Keratinocyte (primary cell): Measurements from ENCODE around the gene LRP1B. TPM values are rescaled to one million over a fixed set of nuclear protein-coding genes. Genes with fewer than 3 reads are reported as not detected.

Source experiments
- DNase-seq: peaks from one replicate; pipeline ENCODE4 v3.0.0-alpha.2; 2011; ENCODE audit warnings: low read depth, missing footprints, low spot score
- FAIRE-seq: peaks from 2 replicates; lab custom pipeline; 2011; peaks lifted over from hg19 to GRCh38; lab: Jason Lieb, UNC
- H2AFZ ChIP-seq: 2 replicates; pipeline ENCODE4 v1.6.0; 2012; ENCODE audit warnings: low read length, control low read depth, inconsistent platforms; ENCODE audit not compliant: control insufficient read depth
- H3K27ac ChIP-seq: 2 replicates; pipeline ENCODE4 v1.5.1; 2011; ENCODE audit warnings: low read length; ENCODE audit not compliant: control insufficient read depth, insufficient read depth
- H3K27me3 ChIP-seq: 3 replicates; pipeline ENCODE4 v1.6.0; 2011; ENCODE audit warnings: low read length; ENCODE audit not compliant: control insufficient read depth, insufficient read depth; ENCODE audit errors: extremely low read depth
- H3K36me3 ChIP-seq, 2 experiments: 2 replicates in 1 of 2; 3 replicates in 1 of 2; pipeline ENCODE4 v1.5.1; 2011; ENCODE audit warnings: low read length in 2 of 2, mild to moderate bottlenecking in 1 of 2; ENCODE audit not compliant: control insufficient read depth in 2 of 2, insufficient read depth in 2 of 2; ENCODE audit errors: extremely low read depth in 1 of 2
- H3K4me1 ChIP-seq: 3 replicates; pipeline ENCODE4 v1.5.1; 2011; ENCODE audit warnings: low read length; ENCODE audit not compliant: control insufficient read depth, insufficient read depth; ENCODE audit errors: extremely low read depth
- H3K4me2 ChIP-seq: 3 replicates; pipeline ENCODE4 v1.6.0; 2011; ENCODE audit warnings: low read depth, low read length; ENCODE audit not compliant: control insufficient read depth, insufficient read depth; ENCODE audit errors: extremely low read depth
- H3K4me3 ChIP-seq, 3 experiments: fragments of 200-600 bp in 1 of 3; sonication (generic) in 1 of 3; 2 replicates in 2 of 3; 3 replicates in 1 of 3; pipeline ENCODE4 v1.5.1; 2011 to 2016; ENCODE audit warnings: low read length in 3 of 3, mild to moderate bottlenecking in 3 of 3, control low read depth in 2 of 3, inconsistent platforms in 1 of 3, low read depth in 1 of 3, mixed read lengths in 1 of 3, mixed run types in 1 of 3, moderate library complexity in 1 of 3; ENCODE audit not compliant: control insufficient read depth in 2 of 3, insufficient read depth in 2 of 3; ENCODE audit errors: extremely low read depth in 1 of 3
- H3K79me2 ChIP-seq: 2 replicates; pipeline ENCODE4 v1.6.0; 2012; ENCODE audit warnings: low read length; ENCODE audit not compliant: control insufficient read depth, insufficient read depth
- H3K9ac ChIP-seq: 3 replicates; pipeline ENCODE4 v1.6.0; 2011; ENCODE audit warnings: low read length; ENCODE audit not compliant: control insufficient read depth, insufficient read depth; ENCODE audit errors: extremely low read depth
- H3K9me1 ChIP-seq: 3 replicates; pipeline ENCODE4 v1.6.0; 2011; ENCODE audit warnings: low read length; ENCODE audit not compliant: control insufficient read depth, insufficient read depth; ENCODE audit errors: extremely low read depth
- H3K9me3 ChIP-seq: 2 replicates; pipeline ENCODE4 v1.5.1; 2012; ENCODE audit warnings: low read depth, low read length; ENCODE audit not compliant: control insufficient read depth
- H4K20me1 ChIP-seq: 3 replicates; pipeline ENCODE4 v1.6.0; 2011; ENCODE audit warnings: low read length; ENCODE audit not compliant: control insufficient read depth, insufficient read depth; ENCODE audit errors: extremely low read depth
- EZH2 ChIP-seq: IDR thresholded peaks from one replicate; pipeline ENCODE4 v1.6.1; 2012; ENCODE audit warnings: inconsistent platforms, mild to moderate bottlenecking, low read length, moderate library complexity
- dilution Hi-C: fragments of 300-500 bp; cut with MboI; formaldehyde crosslinking; loops from one replicate; pipeline ENCODE4 v1.7.0; 2020; ENCODE audit warnings: low sequenced_read_pairs; ENCODE audit not compliant: extremely low pct_ligation_motif_present
- polyA plus RNA-seq, 5 experiments: library from polyadenylated mRNA; depleted of rRNA in 3 of 5; stranded (reverse) in 3 of 5; stranded (forward) in 1 of 5; unstranded in 1 of 5; fragments of >200 nt; gene quantifications; 1 replicate in 1 of 5; 2 replicates in 3 of 5; 3 replicates in 1 of 5; pipeline versions ENCODE4 v1.2.1 to v1.2.3, GENCODE V29; 2011 to 2012; ENCODE audit warnings: missing spikeins in 2 of 5, low read depth in 1 of 5, low replicate concordance in 1 of 5
- TF ChIP-seq, protein P1 (sequence below), 3 experiments: IDR thresholded peaks in 1 of 3; conservative IDR thresholded peaks in 1 of 3; optimal IDR thresholded peaks in 1 of 3; 2 replicates in 2 of 3; 3 replicates in 1 of 3; pipeline versions ENCODE3 to v1.5.1; 2011; ENCODE audit warnings: low read length in 3 of 3, mild to moderate bottlenecking in 3 of 3, moderate library complexity in 2 of 3, control low read depth in 1 of 3, inconsistent platforms in 1 of 3; ENCODE audit not compliant: insufficient read depth in 2 of 3; ENCODE audit errors: extremely low read depth in 1 of 3

Gene LRP1B
- polyA plus RNA-seq, 1 donor (not counting 4 experiments of a cell fraction or from before 2014, with no cell fraction given) = not detected

DNA sequence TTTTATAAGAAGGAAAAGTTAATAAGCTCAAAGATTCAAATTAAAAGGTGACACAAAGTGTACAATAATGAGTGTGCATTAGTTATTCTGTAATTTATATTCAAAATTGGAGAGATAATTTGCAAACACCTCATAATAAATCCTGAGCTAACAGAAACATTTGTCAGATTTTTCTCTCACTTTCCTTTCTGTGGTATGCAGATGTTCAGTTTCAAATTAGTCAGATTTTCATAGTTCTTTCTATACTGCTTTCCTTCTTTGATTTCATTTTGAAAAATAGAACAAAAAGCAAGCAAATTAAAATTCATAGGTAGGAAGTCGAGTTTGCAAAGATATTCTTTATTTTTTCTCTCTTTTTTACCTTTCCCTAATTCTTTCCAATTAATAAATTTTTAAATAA lies 1930.5 kb downstream of the LRP1B start:
- H3K4me1 ChIP-seq = no peaks in the 10 kb centered on the region
- dilution Hi-C loops = no loop called here
- no peaks in the 10 kb centered on the region for H4K20me1 ChIP-seq
- H3K27me3 ChIP-seq = no peaks in the 10 kb centered on the region
- no peak for FAIRE-seq
- no peak overlapping the region for H2AFZ ChIP-seq
- TF ChIP-seq, protein P1, sequence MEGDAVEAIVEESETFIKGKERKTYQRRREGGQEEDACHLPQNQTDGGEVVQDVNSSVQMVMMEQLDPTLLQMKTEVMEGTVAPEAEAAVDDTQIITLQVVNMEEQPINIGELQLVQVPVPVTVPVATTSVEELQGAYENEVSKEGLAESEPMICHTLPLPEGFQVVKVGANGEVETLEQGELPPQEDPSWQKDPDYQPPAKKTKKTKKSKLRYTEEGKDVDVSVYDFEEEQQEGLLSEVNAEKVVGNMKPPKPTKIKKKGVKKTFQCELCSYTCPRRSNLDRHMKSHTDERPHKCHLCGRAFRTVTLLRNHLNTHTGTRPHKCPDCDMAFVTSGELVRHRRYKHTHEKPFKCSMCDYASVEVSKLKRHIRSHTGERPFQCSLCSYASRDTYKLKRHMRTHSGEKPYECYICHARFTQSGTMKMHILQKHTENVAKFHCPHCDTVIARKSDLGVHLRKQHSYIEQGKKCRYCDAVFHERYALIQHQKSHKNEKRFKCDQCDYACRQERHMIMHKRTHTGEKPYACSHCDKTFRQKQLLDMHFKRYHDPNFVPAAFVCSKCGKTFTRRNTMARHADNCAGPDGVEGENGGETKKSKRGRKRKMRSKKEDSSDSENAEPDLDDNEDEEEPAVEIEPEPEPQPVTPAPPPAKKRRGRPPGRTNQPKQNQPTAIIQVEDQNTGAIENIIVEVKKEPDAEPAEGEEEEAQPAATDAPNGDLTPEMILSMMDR (optimal IDR thresholded peaks at IDR 0.05 in 1 of 3, IDR thresholded peaks at IDR 0.05 in 1 of 3, conservative IDR thresholded peaks at IDR 0.05 in 1 of 3; ENCODE audit: extremely low read depth in 1 of 3, insufficient read depth in 2 of 3, low read length in 3 of 3) = no peak
- TF ChIP-seq EZH2 = no peak
- H3K27ac ChIP-seq = no peak overlapping the region
- no peaks in the 10 kb centered on the region for H3K79me2 ChIP-seq
- DNase-seq = no peak
- H3K36me3 ChIP-seq = no peaks in the 10 kb centered on the region
- no peak overlapping the region for H3K4me2 ChIP-seq
- H3K4me3 ChIP-seq = no peak overlapping the region
- H3K9me1 ChIP-seq = no peaks in the 10 kb centered on the region
- no peak overlapping the region for H3K9ac ChIP-seq
- no peaks in the 10 kb centered on the region for H3K9me3 ChIP-seq

DNA sequence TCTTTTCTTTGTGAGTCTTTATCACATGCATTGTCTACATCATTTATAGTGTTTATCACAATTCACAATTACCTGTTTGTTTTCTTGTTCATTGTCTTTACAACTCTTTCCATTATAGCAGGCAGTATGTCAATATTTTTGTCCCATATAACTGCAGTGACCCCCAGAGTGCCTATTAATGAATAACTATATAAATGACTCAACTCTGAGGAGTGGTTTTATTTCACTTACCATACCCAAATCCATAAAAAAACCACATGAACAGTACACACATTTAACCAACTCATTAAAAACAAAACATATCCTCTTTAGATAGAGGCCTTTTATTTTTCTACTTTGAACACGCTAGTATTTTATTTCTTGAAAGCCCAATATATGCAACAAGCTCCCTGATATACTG lies 1931.5 kb downstream of the LRP1B start:
- no peaks in the 10 kb centered on the region for H3K9me3 ChIP-seq
- no peak overlapping the region for H3K9ac ChIP-seq
- no peak overlapping the region for H3K27ac ChIP-seq
- H3K79me2 ChIP-seq = no peaks in the 10 kb centered on the region
- no peaks in the 10 kb centered on the region for H3K9me1 ChIP-seq
- FAIRE-seq (no peak), DNase-seq (no peak)
- no peak overlapping the region for H3K4me3 ChIP-seq
- dilution Hi-C loops = no loop called here
- no peaks in the 10 kb centered on the region for H3K36me3 ChIP-seq
- TF ChIP-seq, protein P1 (optimal IDR thresholded peaks at IDR 0.05 in 1 of 3, IDR thresholded peaks at IDR 0.05 in 1 of 3, conservative IDR thresholded peaks at IDR 0.05 in 1 of 3; ENCODE audit: extremely low read depth in 1 of 3, insufficient read depth in 2 of 3, low read length in 3 of 3) = no peak
- TF ChIP-seq EZH2 = no peak
- no peak overlapping the region for H3K4me2 ChIP-seq
- no peaks in the 10 kb centered on the region for H3K27me3 ChIP-seq
- H3K4me1 ChIP-seq = no peaks in the 10 kb centered on the region
- no peaks in the 10 kb centered on the region for H4K20me1 ChIP-seq
- H2AFZ ChIP-seq = no peak overlapping the region
